HepG2 (cell line): ENCODE measurements around the gene EFNA4. TPM values are rescaled to one million over a fixed set of nuclear protein-coding genes. Genes with fewer than 3 reads are reported as not detected.
A peak's percentile ranks its signal among the peaks of the same experiment; 100 is the strongest.

ENCODE experiments used
- ASH2L ChIP-seq: fragments of 300-600, 200-600 bp; sonication (generic); IDR thresholded peaks from 2 replicates; pipeline ENCODE4 v1.7.0; 2017; ENCODE audit warnings: low read depth, mild to moderate bottlenecking, moderate library complexity, mixed read lengths, low read length; ENCODE audit not compliant: insufficient read length
- ELF3 ChIP-seq: IDR thresholded peaks from 2 replicates; pipeline ENCODE4 v1.6.1; 2016; ENCODE audit warnings: missing genetic modification reagents, missing compliant biosample characterization
- FOXA1 ChIP-seq, 2 experiments: fragments of 450-650 bp in 1 of 2; sonication (generic) in 1 of 2; formaldehyde crosslinking in 1 of 2; IDR thresholded peaks; 2 replicates each; pipeline versions ENCODE4 v1.4.0 to v1.6.1; 2016 to 2020; ENCODE audit warnings: missing genetic modification reagents in 1 of 2
- NFE2L2 ChIP-seq: fragments of 150-350 bp; IDR thresholded peaks from 2 replicates; pipeline ENCODE4 v1.6.1; 2014; ENCODE audit warnings: low read length
- SIN3A ChIP-seq: IDR thresholded peaks from 2 replicates; pipeline ENCODE4 v1.6.1; 2011; ENCODE audit warnings: low read depth, mild to moderate bottlenecking, control low read depth, low read length, borderline replicate concordance
- ZNF251 ChIP-seq: sonication (generic); formaldehyde crosslinking; IDR thresholded peaks from 2 replicates; pipeline ENCODE4 v1.9.0; 2021; ENCODE audit warnings: mild to moderate bottlenecking, missing genetic modification reagents
- ZNF263 ChIP-seq: sonication (generic); formaldehyde crosslinking; IDR thresholded peaks from 2 replicates; pipeline ENCODE4 v1.4.0; 2020; ENCODE audit warnings: missing genetic modification reagents
- ZNF30 ChIP-seq: sonication (generic); formaldehyde crosslinking; IDR thresholded peaks from 2 replicates; pipeline ENCODE4 v1.5.0; 2020; ENCODE audit warnings: mild to moderate bottlenecking, missing genetic modification reagents
- ZNF746 ChIP-seq: sonication (generic); formaldehyde crosslinking; IDR thresholded peaks from 2 replicates; pipeline ENCODE4 v1.8.0; 2022; ENCODE audit warnings: mild to moderate bottlenecking, missing genetic modification reagents
- ZNF883 ChIP-seq: sonication (generic); formaldehyde crosslinking; IDR thresholded peaks from 2 replicates; pipeline ENCODE4 v1.5.1; 2020; ENCODE audit warnings: mild to moderate bottlenecking, missing genetic modification reagents; ENCODE audit errors: not compliant biosample characterization
- polyA plus RNA-seq, 8 experiments: library from polyadenylated mRNA; depleted of rRNA in 3 of 8; stranded (reverse) in 7 of 8; unstranded in 1 of 8; fragments of >200 nt; fragmentation: Illumina TruSeq in 4 of 8; extraction: Trizol in 4 of 8; gene quantifications; 2 replicates each; pipeline versions ENCODE4 v1.2.1 to v1.2.3, GENCODE V29; 2011 to 2016; ENCODE audit warnings: low read depth in 4 of 8, missing spikeins in 1 of 8, mixed read lengths in 1 of 8; ENCODE audit not compliant: insufficient read depth in 1 of 8
- total RNA-seq, 5 experiments: library from RNA; depleted of rRNA; stranded (reverse); fragments of >200 nt; fragmentation: Illumina TruSeq; extraction: Trizol; gene quantifications; 2 replicates each; pipeline ENCODE4 v1.2.3, GENCODE V29; 2016; ENCODE audit warnings: low read depth in 1 of 5
- TF ChIP-seq, protein P1 (sequence below), 2 experiments: fragments of 450-650 bp in 1 of 2; sonication (generic) in 1 of 2; formaldehyde crosslinking in 1 of 2; IDR thresholded peaks; 2 replicates each; pipeline versions ENCODE4 v1.6.1 to v1.8.0; 2016 to 2022; ENCODE audit warnings: antibody characterized with exemption in 1 of 2, mild to moderate bottlenecking in 1 of 2, missing genetic modification reagents in 1 of 2
- TF ChIP-seq, protein P2 (sequence below), 2 experiments: sonication (generic) in 1 of 2; formaldehyde crosslinking in 1 of 2; IDR thresholded peaks; 2 replicates each; pipeline versions ENCODE4 v1.4.0 to v1.6.1; 2018 to 2020; ENCODE audit warnings: missing genetic modification reagents in 2 of 2, borderline replicate concordance in 1 of 2, low read depth in 1 of 2, mild to moderate bottlenecking in 1 of 2, missing biosample characterization in 1 of 2

EFNA4 gene
- total and polyA plus RNA-seq, 2 of the 13 experiments (the other 11 are each of a cell fraction or from before 2014, with no cell fraction given), result 12.0 to 17.2 TPM

DNA sequence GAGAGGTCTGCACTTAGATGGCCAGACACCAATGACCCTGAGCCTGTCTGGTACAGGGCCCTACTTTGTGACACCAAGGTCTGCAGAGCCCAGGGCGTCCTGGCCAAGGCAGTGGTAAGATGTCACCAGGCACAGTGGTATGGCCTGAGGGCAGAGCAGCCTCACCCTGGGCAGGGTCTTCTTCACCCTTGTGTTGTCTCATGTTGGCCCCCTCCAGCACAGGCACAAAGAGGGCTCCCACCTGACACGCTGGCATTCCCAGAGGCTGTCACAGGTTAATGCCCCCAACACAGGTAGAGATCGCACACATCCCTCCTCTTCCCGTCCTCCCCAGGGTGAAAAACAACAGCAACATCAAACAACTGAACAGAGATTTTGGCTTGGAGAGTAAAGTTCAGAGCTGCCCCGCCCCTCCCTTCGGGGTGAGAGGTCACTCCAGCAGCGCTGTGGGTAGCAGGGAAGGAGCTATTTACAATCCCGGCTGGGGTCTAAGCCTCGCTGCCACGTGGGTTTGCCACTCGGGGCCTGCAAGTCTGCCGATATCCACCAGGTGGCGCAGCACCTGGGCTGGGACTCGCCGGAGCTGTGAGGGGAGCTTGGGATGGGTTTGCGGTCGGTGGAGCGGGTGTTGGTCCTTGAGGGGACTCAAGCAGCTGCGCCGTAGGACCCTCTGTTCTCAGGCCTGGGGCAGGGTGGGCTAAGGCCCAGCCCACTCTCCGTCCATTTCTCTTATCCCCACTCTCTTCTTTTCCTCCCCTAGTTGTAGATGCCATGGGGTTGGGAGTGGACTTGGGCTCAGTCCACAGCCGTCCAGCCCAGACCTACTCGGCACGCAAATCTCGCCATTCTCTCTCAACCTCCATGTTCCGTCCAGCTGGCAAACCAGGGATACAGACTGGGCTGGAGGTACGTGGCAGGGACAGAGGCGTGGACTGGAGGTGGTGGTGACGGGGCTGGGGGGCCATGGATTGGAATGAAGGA, 27.8 kb downstream of the EFNA4 start (continued):
- peak; percentile 24 for TF ChIP-seq ASH2L
- peak; percentile 91 for TF ChIP-seq ZNF746 (CRISPR knock-in tag)
- TF ChIP-seq, protein P1, sequence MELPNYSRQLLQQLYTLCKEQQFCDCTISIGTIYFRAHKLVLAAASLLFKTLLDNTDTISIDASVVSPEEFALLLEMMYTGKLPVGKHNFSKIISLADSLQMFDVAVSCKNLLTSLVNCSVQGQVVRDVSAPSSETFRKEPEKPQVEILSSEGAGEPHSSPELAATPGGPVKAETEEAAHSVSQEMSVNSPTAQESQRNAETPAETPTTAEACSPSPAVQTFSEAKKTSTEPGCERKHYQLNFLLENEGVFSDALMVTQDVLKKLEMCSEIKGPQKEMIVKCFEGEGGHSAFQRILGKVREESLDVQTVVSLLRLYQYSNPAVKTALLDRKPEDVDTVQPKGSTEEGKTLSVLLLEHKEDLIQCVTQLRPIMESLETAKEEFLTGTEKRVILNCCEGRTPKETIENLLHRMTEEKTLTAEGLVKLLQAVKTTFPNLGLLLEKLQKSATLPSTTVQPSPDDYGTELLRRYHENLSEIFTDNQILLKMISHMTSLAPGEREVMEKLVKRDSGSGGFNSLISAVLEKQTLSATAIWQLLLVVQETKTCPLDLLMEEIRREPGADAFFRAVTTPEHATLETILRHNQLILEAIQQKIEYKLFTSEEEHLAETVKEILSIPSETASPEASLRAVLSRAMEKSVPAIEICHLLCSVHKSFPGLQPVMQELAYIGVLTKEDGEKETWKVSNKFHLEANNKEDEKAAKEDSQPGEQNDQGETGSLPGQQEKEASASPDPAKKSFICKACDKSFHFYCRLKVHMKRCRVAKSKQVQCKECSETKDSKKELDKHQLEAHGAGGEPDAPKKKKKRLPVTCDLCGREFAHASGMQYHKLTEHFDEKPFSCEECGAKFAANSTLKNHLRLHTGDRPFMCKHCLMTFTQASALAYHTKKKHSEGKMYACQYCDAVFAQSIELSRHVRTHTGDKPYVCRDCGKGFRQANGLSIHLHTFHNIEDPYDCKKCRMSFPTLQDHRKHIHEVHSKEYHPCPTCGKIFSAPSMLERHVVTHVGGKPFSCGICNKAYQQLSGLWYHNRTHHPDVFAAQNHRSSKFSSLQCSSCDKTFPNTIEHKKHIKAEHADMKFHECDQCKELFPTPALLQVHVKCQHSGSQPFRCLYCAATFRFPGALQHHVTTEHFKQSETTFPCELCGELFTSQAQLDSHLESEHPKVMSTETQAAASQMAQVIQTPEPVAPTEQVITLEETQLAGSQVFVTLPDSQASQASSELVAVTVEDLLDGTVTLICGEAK (IDR thresholded peaks at IDR 0.05), result no peak
- TF ChIP-seq, protein P1 (CRISPR knock-in tag; IDR thresholded peaks at IDR 0.05), result peak; percentile 50; the same call in 1 of the 2 replicates
- TF ChIP-seq ZNF30 (CRISPR knock-in tag), result no peak
- peak; percentile 96 for TF ChIP-seq ZNF263 (CRISPR knock-in tag)
- TF ChIP-seq ZNF251 (CRISPR knock-in tag), result no peak
- TF ChIP-seq ELF3 (CRISPR knock-in tag), result peak; percentile 73; the same call in 1 of the 2 replicates
- TF ChIP-seq FOXA1 (IDR thresholded peaks at IDR 0.05), result no peak
- peak; percentile 78 for TF ChIP-seq FOXA1 (CRISPR knock-in tag; IDR thresholded peaks at IDR 0.05)
- TF ChIP-seq, protein P2, sequence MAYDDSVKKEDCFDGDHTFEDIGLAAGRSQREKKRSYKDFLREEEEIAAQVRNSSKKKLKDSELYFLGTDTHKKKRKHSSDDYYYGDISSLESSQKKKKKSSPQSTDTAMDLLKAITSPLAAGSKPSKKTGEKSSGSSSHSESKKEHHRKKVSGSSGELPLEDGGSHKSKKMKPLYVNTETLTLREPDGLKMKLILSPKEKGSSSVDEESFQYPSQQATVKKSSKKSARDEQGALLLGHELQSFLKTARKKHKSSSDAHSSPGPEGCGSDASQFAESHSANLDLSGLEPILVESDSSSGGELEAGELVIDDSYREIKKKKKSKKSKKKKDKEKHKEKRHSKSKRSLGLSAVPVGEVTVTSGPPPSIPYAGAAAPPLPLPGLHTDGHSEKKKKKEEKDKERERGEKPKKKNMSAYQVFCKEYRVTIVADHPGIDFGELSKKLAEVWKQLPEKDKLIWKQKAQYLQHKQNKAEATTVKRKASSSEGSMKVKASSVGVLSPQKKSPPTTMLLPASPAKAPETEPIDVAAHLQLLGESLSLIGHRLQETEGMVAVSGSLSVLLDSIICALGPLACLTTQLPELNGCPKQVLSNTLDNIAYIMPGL (CRISPR knock-in tag; IDR thresholded peaks at IDR 0.05; ENCODE audit: borderline replicate concordance in 1 of 2, low read depth in 1 of 2), result peak; percentile 68 to 83; a peak in 2 of 4 replicates
- TF ChIP-seq ZNF883, result no peak
- no peak for TF ChIP-seq NFE2L2
- peak; percentile 70; the same call in 1 of the 2 replicates for TF ChIP-seq SIN3A
